NB4 (cell line): ENCODE results near the gene INMT.

ENCODE experiments used
- DNase-seq: peaks from one replicate; pipeline ENCODE4 v3.0.0; 2010; ENCODE audit warnings: low read depth
- H3K4me3 ChIP-seq: one replicate; pipeline ENCODE4 v1.5.1; 2011; ENCODE audit warnings: mild to moderate bottlenecking, low read depth, low read length, moderate library complexity
- MYC ChIP-seq: IDR thresholded peaks from 2 replicates; pipeline ENCODE4 v1.6.1; 2011; ENCODE audit warnings: low read depth, low read length
- POLR2A ChIP-seq: IDR thresholded peaks from 2 replicates; pipeline ENCODE4 v1.6.1; 2011; ENCODE audit warnings: mild to moderate bottlenecking; ENCODE audit not compliant: insufficient read length; ENCODE audit errors: extremely low read depth
- TF ChIP-seq, protein P1 (sequence below): IDR thresholded peaks from 2 replicates; pipeline ENCODE4 v1.6.1; 2011; ENCODE audit warnings: low read depth, low read length
- TF ChIP-seq, protein P2 (sequence below): IDR thresholded peaks from one replicate; pipeline ENCODE4 v1.5.1; 2012; ENCODE audit warnings: low read depth, low read length

Gene INMT

DNA sequence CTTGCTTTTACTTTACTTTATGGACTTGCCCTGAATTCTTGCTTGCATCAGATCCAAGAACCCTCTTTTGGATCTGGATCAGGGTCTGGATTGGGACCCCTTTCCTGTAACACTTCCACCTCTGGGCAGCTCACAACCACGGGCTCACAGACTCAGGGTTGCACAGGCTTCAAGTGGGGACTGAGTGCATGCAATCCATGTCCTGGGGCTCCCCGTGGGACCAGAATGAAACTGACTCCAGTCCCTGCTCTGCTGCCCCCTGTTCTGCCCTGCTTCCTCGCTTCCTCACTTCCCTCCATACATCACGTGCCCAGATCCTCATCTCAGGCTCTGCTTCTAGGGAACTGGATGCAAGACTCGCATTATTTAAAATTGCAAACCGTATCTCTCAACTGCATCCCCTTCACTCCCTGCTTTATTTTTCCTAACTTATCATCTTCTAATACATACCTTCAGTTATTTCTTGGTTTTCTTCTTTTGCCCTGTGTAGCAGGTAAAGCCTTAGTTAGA, 23.3 kb upstream of the INMT start:
- H3K4me3 ChIP-seq = no peak overlapping the region
- TF ChIP-seq, protein P1, sequence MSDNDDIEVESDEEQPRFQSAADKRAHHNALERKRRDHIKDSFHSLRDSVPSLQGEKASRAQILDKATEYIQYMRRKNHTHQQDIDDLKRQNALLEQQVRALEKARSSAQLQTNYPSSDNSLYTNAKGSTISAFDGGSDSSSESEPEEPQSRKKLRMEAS = no peak
- no peak for TF ChIP-seq POLR2A
- TF ChIP-seq, protein P2, sequence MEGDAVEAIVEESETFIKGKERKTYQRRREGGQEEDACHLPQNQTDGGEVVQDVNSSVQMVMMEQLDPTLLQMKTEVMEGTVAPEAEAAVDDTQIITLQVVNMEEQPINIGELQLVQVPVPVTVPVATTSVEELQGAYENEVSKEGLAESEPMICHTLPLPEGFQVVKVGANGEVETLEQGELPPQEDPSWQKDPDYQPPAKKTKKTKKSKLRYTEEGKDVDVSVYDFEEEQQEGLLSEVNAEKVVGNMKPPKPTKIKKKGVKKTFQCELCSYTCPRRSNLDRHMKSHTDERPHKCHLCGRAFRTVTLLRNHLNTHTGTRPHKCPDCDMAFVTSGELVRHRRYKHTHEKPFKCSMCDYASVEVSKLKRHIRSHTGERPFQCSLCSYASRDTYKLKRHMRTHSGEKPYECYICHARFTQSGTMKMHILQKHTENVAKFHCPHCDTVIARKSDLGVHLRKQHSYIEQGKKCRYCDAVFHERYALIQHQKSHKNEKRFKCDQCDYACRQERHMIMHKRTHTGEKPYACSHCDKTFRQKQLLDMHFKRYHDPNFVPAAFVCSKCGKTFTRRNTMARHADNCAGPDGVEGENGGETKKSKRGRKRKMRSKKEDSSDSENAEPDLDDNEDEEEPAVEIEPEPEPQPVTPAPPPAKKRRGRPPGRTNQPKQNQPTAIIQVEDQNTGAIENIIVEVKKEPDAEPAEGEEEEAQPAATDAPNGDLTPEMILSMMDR = no peak
- TF ChIP-seq MYC = no peak
- DNase-seq = peak; percentile 46

DNA sequence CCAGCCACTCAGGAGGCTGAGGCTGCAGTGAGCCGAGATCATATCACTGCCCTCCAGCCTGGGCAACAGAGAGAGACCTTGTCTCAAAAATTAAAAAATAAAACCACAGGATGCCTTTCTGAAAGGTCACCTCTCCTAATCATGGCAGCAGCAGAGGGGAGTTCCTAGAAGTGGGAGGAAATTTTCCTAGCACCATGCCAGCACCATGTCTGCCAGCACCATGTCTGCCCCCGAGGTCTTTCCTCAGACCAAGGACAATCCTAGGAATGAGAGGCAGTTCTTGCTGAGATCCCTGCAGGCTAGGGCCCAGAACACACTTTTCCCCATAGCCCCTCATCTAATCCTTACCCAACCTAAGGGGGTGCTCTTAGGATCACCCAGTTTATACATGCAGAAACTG, 22.3 kb upstream of the INMT start:
- H3K4me3 ChIP-seq = no peak overlapping the region
- DNase-seq = no peak
- TF ChIP-seq, protein P1 = no peak
- TF ChIP-seq, protein P2 = no peak
- TF ChIP-seq POLR2A = no peak
- TF ChIP-seq MYC = no peak

DNA sequence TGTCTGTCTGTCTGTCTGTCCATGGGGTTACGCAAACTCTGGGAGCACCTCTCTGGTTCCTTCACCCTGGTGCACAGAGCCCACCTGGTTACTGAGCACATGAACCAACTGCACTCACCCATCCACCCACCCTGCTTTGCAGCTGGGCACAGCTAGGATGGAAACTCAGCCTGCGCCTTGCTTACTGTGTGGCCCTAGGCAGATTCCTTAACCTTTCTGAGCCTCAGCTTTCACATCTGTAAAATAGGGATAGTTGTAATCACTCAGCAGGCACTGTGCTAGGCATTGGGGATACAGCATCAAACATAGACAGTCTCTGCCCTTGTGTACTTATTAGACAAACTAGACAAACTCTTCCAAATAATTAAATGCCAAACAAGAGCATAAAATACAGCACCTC, 21.8 kb upstream of the INMT start:
- no peak overlapping the region for H3K4me3 ChIP-seq
- no peak for TF ChIP-seq MYC
- TF ChIP-seq, protein P1 = no peak
- TF ChIP-seq, protein P2 = no peak
- no peak for TF ChIP-seq POLR2A
- DNase-seq = no peak

DNA sequence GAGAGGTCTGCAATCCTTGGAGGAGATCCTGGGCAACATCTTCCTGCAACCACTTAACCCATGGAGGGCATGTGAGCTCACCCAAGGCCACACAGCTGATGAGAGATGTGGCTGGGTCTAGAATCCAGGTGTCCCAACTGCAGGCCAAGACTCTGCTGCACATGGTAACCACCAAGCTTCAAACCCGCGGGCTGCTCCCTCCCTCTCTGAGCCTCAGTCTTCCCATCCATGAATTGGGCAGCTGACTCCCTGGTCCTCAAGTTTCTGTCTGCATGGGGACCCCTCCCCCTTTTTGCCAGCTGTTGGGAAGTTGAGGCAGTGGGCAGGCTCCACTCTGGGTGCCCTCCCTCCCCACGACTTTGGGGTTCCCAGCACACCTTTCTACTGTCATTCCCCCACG, 20.9 kb upstream of the INMT start:
- no peak for DNase-seq
- TF ChIP-seq, protein P2 = no peak
- TF ChIP-seq MYC (no peak), POLR2A (no peak)
- TF ChIP-seq, protein P1 = no peak
- no peak overlapping the region for H3K4me3 ChIP-seq

DNA sequence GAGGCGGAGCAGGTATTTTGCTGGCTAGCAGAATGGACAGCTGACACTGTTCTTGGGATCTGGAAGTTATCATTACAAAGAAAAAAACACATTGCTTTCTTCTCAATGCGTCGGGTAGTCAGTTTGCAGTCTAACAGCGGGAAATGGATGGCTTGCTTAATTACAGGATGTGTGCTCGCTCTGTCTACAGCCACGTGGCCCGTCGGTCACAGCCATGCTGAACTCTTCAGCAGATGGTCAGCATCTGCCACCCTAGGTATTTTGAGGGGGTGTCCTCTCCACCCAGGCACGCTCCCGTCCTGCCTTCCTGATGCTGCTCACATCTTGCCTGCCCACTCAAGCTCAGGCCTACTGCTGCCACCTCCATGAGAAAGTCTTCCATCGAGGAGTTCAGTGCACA, 20.4 kb upstream of the INMT start:
- no peak for TF ChIP-seq POLR2A
- TF ChIP-seq, protein P1 = peak; percentile 86
- TF ChIP-seq MYC = peak; percentile 42; the same call in 1 of the 2 replicates
- TF ChIP-seq, protein P2 = no peak
- no peak for DNase-seq
- H3K4me3 ChIP-seq = no peak overlapping the region
